ENCODE data around the gene RPS6KC1.

The RPS6KC1 gene, protein sequence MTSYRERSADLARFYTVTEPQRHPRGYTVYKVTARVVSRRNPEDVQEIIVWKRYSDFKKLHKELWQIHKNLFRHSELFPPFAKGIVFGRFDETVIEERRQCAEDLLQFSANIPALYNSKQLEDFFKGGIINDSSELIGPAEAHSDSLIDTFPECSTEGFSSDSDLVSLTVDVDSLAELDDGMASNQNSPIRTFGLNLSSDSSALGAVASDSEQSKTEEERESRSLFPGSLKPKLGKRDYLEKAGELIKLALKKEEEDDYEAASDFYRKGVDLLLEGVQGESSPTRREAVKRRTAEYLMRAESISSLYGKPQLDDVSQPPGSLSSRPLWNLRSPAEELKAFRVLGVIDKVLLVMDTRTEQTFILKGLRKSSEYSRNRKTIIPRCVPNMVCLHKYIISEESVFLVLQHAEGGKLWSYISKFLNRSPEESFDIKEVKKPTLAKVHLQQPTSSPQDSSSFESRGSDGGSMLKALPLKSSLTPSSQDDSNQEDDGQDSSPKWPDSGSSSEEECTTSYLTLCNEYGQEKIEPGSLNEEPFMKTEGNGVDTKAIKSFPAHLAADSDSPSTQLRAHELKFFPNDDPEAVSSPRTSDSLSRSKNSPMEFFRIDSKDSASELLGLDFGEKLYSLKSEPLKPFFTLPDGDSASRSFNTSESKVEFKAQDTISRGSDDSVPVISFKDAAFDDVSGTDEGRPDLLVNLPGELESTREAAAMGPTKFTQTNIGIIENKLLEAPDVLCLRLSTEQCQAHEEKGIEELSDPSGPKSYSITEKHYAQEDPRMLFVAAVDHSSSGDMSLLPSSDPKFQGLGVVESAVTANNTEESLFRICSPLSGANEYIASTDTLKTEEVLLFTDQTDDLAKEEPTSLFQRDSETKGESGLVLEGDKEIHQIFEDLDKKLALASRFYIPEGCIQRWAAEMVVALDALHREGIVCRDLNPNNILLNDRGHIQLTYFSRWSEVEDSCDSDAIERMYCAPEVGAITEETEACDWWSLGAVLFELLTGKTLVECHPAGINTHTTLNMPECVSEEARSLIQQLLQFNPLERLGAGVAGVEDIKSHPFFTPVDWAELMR

GRCh38 chr1:213051127-213051880, at the start of gene RPS6KC1:
RPS6KC1 (plus strand) TSS chr1:213051241; CDS start chr1:213051405, 164 bp downstream.
- Histone ChIP-seq H3K9ac (ENCODE audit: low read depth, low read length, poor library complexity, severe bottlenecking) (peak within 1 kb of the TSS; percentile 73), H3K9me2 (replicated peaks; ENCODE audit: low read depth, low read length) (no peaks in the 10 kb centered on the region), H4K20me1 (ENCODE audit: insufficient read depth, low read length, poor library complexity, severe bottlenecking) (no peaks in the 10 kb centered on the region), H3K9me3 (ENCODE audit: insufficient read depth, low read depth, low read length) (peaks cover 6% of the 10 kb centered on the region; the same call in 1 of the 2 replicates), H3K79me2 (ENCODE audit: insufficient read depth, low read length) (peaks cover 12% of the 10 kb centered on the region), H2AFZ (ENCODE audit: low read length) (peak within 1 kb of the TSS; percentile 100), H3K4me2 (ENCODE audit: low read depth, low read length, poor library complexity, severe bottlenecking) (peak within 1 kb of the TSS; percentile 76), H3F3A (ENCODE audit: low read depth) (no peaks in the 10 kb centered on the region), H3K36me3 (ENCODE audit: insufficient read depth, low read length) (no peaks in the 10 kb centered on the region), H3K4me3 (ENCODE audit: low read length, poor library complexity, severe bottlenecking) (peak within 1 kb of the TSS; percentile 97), H3K27me3 (ENCODE audit: insufficient read depth, low read length, poor library complexity, severe bottlenecking) (peaks cover 47% of the 10 kb centered on the region), H3K4me1 (ENCODE audit: insufficient read depth, low read length, poor library complexity, severe bottlenecking) (peaks cover 29% of the 10 kb centered on the region)
- TF ChIP-seq EZH2phosphoT487 (IDR thresholded peaks at IDR 0.05; ENCODE audit: borderline replicate concordance), result no peak
- peak; percentile 23; the same call in 1 of the 2 replicates for TF ChIP-seq CTCF (conservative IDR thresholded peaks at IDR 0.05; ENCODE audit: low read length)

GRCh38 chr1:213003256-213003655, 47.8 kb upstream of the RPS6KC1 start:
- Histone ChIP-seq H3K79me2 (ENCODE audit: insufficient read depth, low read length) (no peaks in the 10 kb centered on the region), H3K9ac (ENCODE audit: low read depth, low read length, poor library complexity, severe bottlenecking) (no peak overlapping the region), H3K9me2 (replicated peaks; ENCODE audit: low read depth, low read length) (no peaks in the 10 kb centered on the region), H3K27me3 (ENCODE audit: insufficient read depth, low read length, poor library complexity, severe bottlenecking) (no peaks in the 10 kb centered on the region), H3K4me3 (ENCODE audit: low read length, poor library complexity, severe bottlenecking) (no peak overlapping the region), H3K4me1 (ENCODE audit: insufficient read depth, low read length, poor library complexity, severe bottlenecking) (peaks cover 3% of the 10 kb centered on the region), H3K4me2 (ENCODE audit: low read depth, low read length, poor library complexity, severe bottlenecking) (no peak overlapping the region), H3K36me3 (ENCODE audit: insufficient read depth, low read length) (peaks cover 7% of the 10 kb centered on the region; the same call in 1 of the 2 replicates), H3F3A (ENCODE audit: low read depth) (0 out of 2 replicates have a peak, but pooled peaks cover 2% of the 10 kb centered on the region), H2AFZ (ENCODE audit: low read length) (no peak overlapping the region), H4K20me1 (ENCODE audit: insufficient read depth, low read length, poor library complexity, severe bottlenecking) (no peaks in the 10 kb centered on the region), H3K9me3 (ENCODE audit: insufficient read depth, low read depth, low read length) (no peaks in the 10 kb centered on the region)
- TF ChIP-seq EZH2phosphoT487 (IDR thresholded peaks at IDR 0.05; ENCODE audit: borderline replicate concordance) (no peak), CTCF (conservative IDR thresholded peaks at IDR 0.05; ENCODE audit: low read length) (no peak)

DNA sequence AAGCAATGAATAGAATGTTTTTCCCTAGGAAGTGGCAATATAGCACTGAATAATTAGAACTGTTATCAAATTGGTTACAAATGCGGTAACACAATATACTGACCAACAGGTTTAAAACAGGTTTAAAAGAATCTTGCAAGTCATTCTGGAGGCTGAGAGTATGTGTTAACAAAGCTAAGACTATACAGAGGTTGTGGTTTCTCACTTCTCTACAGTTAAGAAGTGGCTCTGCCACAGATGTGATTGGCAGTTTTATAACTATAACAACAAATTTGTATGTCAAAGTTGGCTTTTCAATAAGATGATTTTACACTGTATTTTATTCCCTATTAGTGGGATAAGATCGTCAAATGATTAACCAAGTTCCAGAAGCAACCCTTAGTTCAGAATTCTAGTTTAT, 42.5 kb upstream of the RPS6KC1 start:
- Histone ChIP-seq H3K4me3 (ENCODE audit: low read length, poor library complexity, severe bottlenecking) (peak overlapping the region; percentile 60), H3K4me2 (ENCODE audit: low read depth, low read length, poor library complexity, severe bottlenecking) (peak overlapping the region; percentile 75), H2AFZ (ENCODE audit: low read length) (no peak overlapping the region), H3K9me3 (ENCODE audit: insufficient read depth, low read depth, low read length) (no peaks in the 10 kb centered on the region), H3K36me3 (ENCODE audit: insufficient read depth, low read length) (peaks cover 7% of the 10 kb centered on the region; the same call in 1 of the 2 replicates), H3K27me3 (ENCODE audit: insufficient read depth, low read length, poor library complexity, severe bottlenecking) (no peaks in the 10 kb centered on the region), H3K4me1 (ENCODE audit: insufficient read depth, low read length, poor library complexity, severe bottlenecking) (peaks cover 42% of the 10 kb centered on the region), H3F3A (ENCODE audit: low read depth) (0 out of 2 replicates have a peak, but pooled peaks cover 2% of the 10 kb centered on the region), H3K9me2 (replicated peaks; ENCODE audit: low read depth, low read length) (no peaks in the 10 kb centered on the region), H3K9ac (ENCODE audit: low read depth, low read length, poor library complexity, severe bottlenecking) (peak overlapping the region; percentile 64), H3K79me2 (ENCODE audit: insufficient read depth, low read length) (peaks cover 22% of the 10 kb centered on the region), H4K20me1 (ENCODE audit: insufficient read depth, low read length, poor library complexity, severe bottlenecking) (no peaks in the 10 kb centered on the region)
- TF ChIP-seq EZH2phosphoT487 (IDR thresholded peaks at IDR 0.05; ENCODE audit: borderline replicate concordance), result no peak
- no peak for TF ChIP-seq CTCF (conservative IDR thresholded peaks at IDR 0.05; ENCODE audit: low read length)

All from Loucy (cell line).